GM18867 (cell line): ENCODE results near the gene GSTA2.
"Not testable (repeated sequence)": the region's sequence is repeated elsewhere in the genome, so short reads cannot be mapped to it uniquely, and the experiment has no call there.

ENCODE experiments used
- ATAC-seq: cut with Tn5 transposase; IDR thresholded peaks from one replicate; pipeline ENCODE4 v1.9.1; 2021; ENCODE audit warnings: mild to moderate bottlenecking, moderate library complexity; ENCODE audit not compliant: unreplicated experiment

The GSTA2 gene

GRCh38 chr6:52763322-52763916, at the start of gene GSTA2:
Gene GSTA2, minus strand, starts transcription at chr6:52763475. Its CDS starts 5,528 bp downstream, at chr6:52757947.
- ATAC-seq, result not testable (repeated sequence)

GRCh38 chr6:52809777-52810176, 46.5 kb upstream of the GSTA2 start:
- ATAC-seq, result not testable (repeated sequence)

GRCh38 chr6:52808660-52809059, 45.4 kb upstream of the GSTA2 start:
- ATAC-seq, result peak; percentile 44

GRCh38 chr6:52803668-52804255, 40.5 kb upstream of the GSTA2 start, which contains the start of gene GSTA1:
Gene GSTA1, minus strand, starts transcription at chr6:52803816. Its CDS starts 4,549 bp downstream, at chr6:52799267.
- not testable (repeated sequence) for ATAC-seq

- ATAC-seq, result no peak
These were observed 39.5 kb upstream of the GSTA2 start for GRCh38 chr6:52802806-52803205.

GRCh38 chr6:52801188-52801841, 38.0 kb upstream of the GSTA2 start:
- ATAC-seq, result no peak

- not testable (repeated sequence) for ATAC-seq
These were observed 36.0 kb upstream of the GSTA2 start for GRCh38 chr6:52799272-52799671.

GRCh38 chr6:52794366-52794765, 31.1 kb upstream of the GSTA2 start:
- not testable (repeated sequence) for ATAC-seq

GRCh38 chr6:52790861-52791260, 27.6 kb upstream of the GSTA2 start:
- no peak for ATAC-seq

- ATAC-seq, result not testable (repeated sequence)
These were observed 26.4 kb upstream of the GSTA2 start for GRCh38 chr6:52789658-52790057.

- ATAC-seq, result no peak
These were observed 25.2 kb upstream of the GSTA2 start for GRCh38 chr6:52788478-52788877.

GRCh38 chr6:52787917-52788316, 24.6 kb upstream of the GSTA2 start:
- no peak for ATAC-seq

- ATAC-seq, result no peak
These were observed 23.1 kb upstream of the GSTA2 start for GRCh38 chr6:52786249-52786956.

- not testable (repeated sequence) for ATAC-seq
These were observed 19.5 kb upstream of the GSTA2 start for GRCh38 chr6:52782696-52783274.

GRCh38 chr6:52782209-52782608, 18.9 kb upstream of the GSTA2 start:
- ATAC-seq, result not testable (repeated sequence)

- no peak for ATAC-seq
These were observed 16.0 kb upstream of the GSTA2 start for GRCh38 chr6:52779237-52779636.

- not testable (repeated sequence) for ATAC-seq
These were observed 13.6 kb upstream of the GSTA2 start for GRCh38 chr6:52776711-52777351.

GRCh38 chr6:52769399-52769798, 6.1 kb upstream of the GSTA2 start:
- not testable (repeated sequence) for ATAC-seq

- not testable (repeated sequence) for ATAC-seq
These were observed 4.4 kb upstream of the GSTA2 start for GRCh38 chr6:52767658-52768057.

- ATAC-seq, result not testable (repeated sequence)
These were observed 1.4 kb downstream of the GSTA2 start for GRCh38 chr6:52761673-52762491.
